ENCODE data around the gene DHRS9. TPM values are rescaled to one million over a fixed set of nuclear protein-coding genes. Genes with fewer than 3 reads are reported as not detected.

DHRS9 gene
- total and polyA plus RNA-seq, 9 of the 15 experiments (the other 6 are each of a cell fraction or from before 2014, with no cell fraction given): 0.27 to 1.7 (median 0.69) TPM

DNA sequence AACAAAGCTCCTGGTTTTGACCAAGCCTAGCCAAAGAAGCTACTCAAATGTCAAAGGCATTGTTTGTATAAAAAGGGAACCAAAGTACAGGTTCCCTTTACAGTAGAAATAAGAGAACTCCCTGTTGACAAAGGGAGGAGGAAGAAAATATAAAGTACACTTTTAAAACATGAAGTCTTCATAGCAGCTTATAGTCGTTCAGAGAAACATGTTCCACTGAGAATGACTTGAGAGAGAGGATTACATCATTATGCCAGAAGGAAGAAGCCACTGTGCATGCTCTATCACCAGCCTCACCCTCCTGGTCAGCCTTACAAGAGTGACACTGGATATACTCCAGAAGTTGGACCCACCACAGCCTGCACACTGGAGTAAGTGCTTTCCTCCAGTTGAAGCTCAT is 2.5 kb upstream of the DHRS9 start:
- Histone ChIP-seq H3K9ac (ENCODE audit: insufficient read depth in 1 of 2, low read depth in 2 of 2, low read length in 2 of 2) (no peak overlapping the region), H3K9me1 (ENCODE audit: control insufficient read depth, insufficient read depth, low read length) (no peaks in the 10 kb centered on the region), H3K4me3 (no peak overlapping the region), H3K27me3 (ENCODE audit: control insufficient read depth in 2 of 2, insufficient read depth in 2 of 2, low read length in 2 of 2) (no peaks in the 10 kb centered on the region), H3K79me2 (ENCODE audit: control insufficient read depth, insufficient read depth, low read length) (no peaks in the 10 kb centered on the region), H3K9me3 (replicated peaks; ENCODE audit: control insufficient read depth, insufficient read depth, low read depth, low read length) (no peaks in the 10 kb centered on the region), H4K20me1 (replicated peaks; ENCODE audit: control insufficient read depth, insufficient read depth, low read length) (no peaks in the 10 kb centered on the region), H3K36me3 (ENCODE audit: control insufficient read depth, insufficient read depth, low read length) (no peaks in the 10 kb centered on the region), H3K4me1 (replicated peaks in 1 of 2; ENCODE audit: control insufficient read depth in 2 of 2, insufficient read depth in 2 of 2, low read length in 2 of 2) (peaks cover 3 to 21% of the 10 kb centered on the region in 2 experiments; a peak in 4 of 5 replicates), H3K4me2 (ENCODE audit: insufficient read depth, low read length) (no peak overlapping the region), H2AFZ (ENCODE audit: low read depth, low read length) (peak overlapping the region; percentile 60), H3K27ac (ENCODE audit: extremely low read depth, low read depth, low read length) (no peak overlapping the region)
- no peak for FAIRE-seq
- no peak for DNase-seq (ENCODE audit: extremely low read depth in 1 of 4, low spot score in 3 of 4)
- ATAC-seq: peak; percentile 63
- no TSS peak for BruUV-seq (replicated peaks)
- in situ Hi-C loops (cut with MboI) (no loop called here), intact Hi-C loops (cut with micrococcal nuclease) (no loop called here)
- ChIA-PET POLR2A (interaction anchor here (0.6 to 0.8 kb wide), 2 partner anchors 19 to 82 kb away, joined by 3 read pairs; no protein-coding TSS in a partner anchor), CTCF (ENCODE audit: low intra/inter-chr PET ratio) (no interaction called here)
- 6% methylated on average over 1 of the region's 1 CpG for WGBS (ENCODE audit: insufficient coverage, low coverage, missing lambda C conversion rate)
- TF ChIP-seq, protein P1, sequence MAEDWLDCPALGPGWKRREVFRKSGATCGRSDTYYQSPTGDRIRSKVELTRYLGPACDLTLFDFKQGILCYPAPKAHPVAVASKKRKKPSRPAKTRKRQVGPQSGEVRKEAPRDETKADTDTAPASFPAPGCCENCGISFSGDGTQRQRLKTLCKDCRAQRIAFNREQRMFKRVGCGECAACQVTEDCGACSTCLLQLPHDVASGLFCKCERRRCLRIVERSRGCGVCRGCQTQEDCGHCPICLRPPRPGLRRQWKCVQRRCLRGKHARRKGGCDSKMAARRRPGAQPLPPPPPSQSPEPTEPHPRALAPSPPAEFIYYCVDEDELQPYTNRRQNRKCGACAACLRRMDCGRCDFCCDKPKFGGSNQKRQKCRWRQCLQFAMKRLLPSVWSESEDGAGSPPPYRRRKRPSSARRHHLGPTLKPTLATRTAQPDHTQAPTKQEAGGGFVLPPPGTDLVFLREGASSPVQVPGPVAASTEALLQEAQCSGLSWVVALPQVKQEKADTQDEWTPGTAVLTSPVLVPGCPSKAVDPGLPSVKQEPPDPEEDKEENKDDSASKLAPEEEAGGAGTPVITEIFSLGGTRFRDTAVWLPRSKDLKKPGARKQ (CRISPR knock-in tag; IDR thresholded peaks at IDR 0.05): no peak
- TF ChIP-seq, protein P2, sequence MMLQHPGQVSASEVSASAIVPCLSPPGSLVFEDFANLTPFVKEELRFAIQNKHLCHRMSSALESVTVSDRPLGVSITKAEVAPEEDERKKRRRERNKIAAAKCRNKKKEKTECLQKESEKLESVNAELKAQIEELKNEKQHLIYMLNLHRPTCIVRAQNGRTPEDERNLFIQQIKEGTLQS (IDR thresholded peaks at IDR 0.05): peak; percentile 44
- TF ChIP-seq, protein P2 (CRISPR knock-in tag; conservative IDR thresholded peaks at IDR 0.05): no peak
- no peak for TF ChIP-seq CEBPG (CRISPR knock-in tag; IDR thresholded peaks at IDR 0.05)
- peak in 1 of 2 experiments; percentile 50; a peak in 1 of 4 replicates for TF ChIP-seq CEBPG (tag; conservative IDR thresholded peaks at IDR 0.05 in 1 of 2, IDR thresholded peaks at IDR 0.05 in 1 of 2)
- 0 out of 2 replicates have a peak, but pooled peaks have one; percentile 1 for TF ChIP-seq JUND (IDR thresholded peaks at IDR 0.05; ENCODE audit: borderline replicate concordance, low read depth, low read length)
- peak; percentile 20; the same call in 1 of the 3 replicates for TF ChIP-seq JUND (tag; IDR thresholded peaks at IDR 0.05; ENCODE audit: borderline replicate concordance, low read depth, low read length)
- TF ChIP-seq ATF7 (IDR thresholded peaks at IDR 0.05): peak; percentile 26; the same call in 1 of the 2 replicates
- TF ChIP-seq, protein P3, sequence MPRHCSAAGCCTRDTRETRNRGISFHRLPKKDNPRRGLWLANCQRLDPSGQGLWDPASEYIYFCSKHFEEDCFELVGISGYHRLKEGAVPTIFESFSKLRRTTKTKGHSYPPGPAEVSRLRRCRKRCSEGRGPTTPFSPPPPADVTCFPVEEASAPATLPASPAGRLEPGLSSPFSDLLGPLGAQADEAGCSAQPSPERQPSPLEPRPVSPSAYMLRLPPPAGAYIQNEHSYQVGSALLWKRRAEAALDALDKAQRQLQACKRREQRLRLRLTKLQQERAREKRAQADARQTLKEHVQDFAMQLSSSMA (CRISPR knock-in tag; IDR thresholded peaks at IDR 0.05): no peak
